ENCODE measurements around the gene FITM2.

DNA sequence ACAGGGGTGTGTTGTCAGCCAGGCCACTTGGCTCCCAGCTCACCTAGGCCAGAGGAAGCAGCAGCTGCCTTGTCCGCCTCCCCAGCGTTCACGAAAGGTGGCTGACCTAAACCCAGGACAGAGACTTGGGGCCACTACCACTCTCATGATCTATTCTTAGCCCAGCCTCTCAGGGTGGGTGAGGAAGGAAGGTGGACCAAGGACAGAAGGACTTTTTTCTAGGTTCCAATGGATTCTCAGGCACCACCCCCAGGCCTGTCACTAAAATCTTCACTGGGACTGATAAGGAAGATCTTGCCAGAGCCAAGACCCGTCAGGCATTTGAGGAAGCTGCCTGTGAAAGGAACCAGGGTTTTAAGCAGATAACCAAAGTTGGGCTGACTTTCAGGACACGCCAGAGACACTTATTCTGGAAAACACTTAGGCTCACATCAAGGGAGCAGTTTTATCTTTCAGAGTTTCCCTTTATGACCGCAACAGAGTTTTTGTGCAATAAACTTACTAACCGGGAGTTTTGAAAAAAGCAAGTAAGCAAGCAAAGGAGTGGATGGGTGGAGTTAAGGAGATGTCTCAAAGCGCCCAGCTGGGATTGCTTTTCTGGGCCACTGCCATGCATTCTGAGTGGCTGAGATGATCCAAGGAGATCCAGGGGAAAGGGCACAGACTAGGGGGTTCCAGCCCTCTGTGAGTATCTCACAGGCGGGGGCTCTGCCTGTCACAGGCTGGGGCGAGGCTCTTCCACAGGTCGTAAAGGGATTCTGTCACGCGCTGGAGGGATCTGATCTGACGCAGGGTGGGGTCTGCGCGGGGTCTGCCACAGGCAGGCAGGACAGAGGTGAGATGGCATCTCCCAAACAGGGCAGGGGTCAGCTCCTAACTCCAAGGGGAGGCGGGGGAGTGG is 989 bp downstream of the FITM2 start:
- TF ChIP-seq CTCF (IDR thresholded peaks at IDR 0.05) = no peak
- TF ChIP-seq POLR2A (IDR thresholded peaks at IDR 0.05) = no peak
